GM20000 (cell line): ENCODE data around the gene TMEM89.
A peak's percentile ranks its signal among the peaks of the same experiment; 100 is the strongest.

Experiments used
- DNase-seq: peaks from one replicate; pipeline ENCODE4 v3.0.0; 2012; ENCODE audit warnings: low spot score
- TF ChIP-seq, protein P1 (sequence below): IDR thresholded peaks from 2 replicates; pipeline ENCODE4 v1.5.1; 2012; ENCODE audit warnings: mild to moderate bottlenecking, control low read depth; ENCODE audit errors: extremely low read depth, missing control alignments

The TMEM89 gene

DNA sequence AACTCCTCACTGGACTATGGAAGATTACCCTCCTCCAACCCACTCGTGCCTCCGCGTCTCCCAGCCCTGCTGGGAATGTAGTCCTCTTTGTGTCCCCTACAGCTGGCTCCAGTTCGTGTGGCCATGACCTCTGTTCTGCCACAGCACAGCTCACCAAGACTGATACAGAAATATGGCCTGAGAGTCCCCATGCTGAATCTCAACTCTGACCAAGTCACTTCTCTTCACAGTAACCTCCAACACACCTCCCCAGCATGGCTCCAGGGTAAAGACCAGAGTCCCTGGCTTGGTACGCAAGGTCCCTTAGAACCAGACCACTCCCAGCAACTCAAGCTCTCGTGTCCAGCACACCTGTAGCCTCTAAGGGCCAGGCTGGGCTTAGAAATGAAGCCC, 24.2 kb downstream of the TMEM89 start:
- no peak for DNase-seq
- TF ChIP-seq, protein P1, sequence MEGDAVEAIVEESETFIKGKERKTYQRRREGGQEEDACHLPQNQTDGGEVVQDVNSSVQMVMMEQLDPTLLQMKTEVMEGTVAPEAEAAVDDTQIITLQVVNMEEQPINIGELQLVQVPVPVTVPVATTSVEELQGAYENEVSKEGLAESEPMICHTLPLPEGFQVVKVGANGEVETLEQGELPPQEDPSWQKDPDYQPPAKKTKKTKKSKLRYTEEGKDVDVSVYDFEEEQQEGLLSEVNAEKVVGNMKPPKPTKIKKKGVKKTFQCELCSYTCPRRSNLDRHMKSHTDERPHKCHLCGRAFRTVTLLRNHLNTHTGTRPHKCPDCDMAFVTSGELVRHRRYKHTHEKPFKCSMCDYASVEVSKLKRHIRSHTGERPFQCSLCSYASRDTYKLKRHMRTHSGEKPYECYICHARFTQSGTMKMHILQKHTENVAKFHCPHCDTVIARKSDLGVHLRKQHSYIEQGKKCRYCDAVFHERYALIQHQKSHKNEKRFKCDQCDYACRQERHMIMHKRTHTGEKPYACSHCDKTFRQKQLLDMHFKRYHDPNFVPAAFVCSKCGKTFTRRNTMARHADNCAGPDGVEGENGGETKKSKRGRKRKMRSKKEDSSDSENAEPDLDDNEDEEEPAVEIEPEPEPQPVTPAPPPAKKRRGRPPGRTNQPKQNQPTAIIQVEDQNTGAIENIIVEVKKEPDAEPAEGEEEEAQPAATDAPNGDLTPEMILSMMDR, result no peak

DNA sequence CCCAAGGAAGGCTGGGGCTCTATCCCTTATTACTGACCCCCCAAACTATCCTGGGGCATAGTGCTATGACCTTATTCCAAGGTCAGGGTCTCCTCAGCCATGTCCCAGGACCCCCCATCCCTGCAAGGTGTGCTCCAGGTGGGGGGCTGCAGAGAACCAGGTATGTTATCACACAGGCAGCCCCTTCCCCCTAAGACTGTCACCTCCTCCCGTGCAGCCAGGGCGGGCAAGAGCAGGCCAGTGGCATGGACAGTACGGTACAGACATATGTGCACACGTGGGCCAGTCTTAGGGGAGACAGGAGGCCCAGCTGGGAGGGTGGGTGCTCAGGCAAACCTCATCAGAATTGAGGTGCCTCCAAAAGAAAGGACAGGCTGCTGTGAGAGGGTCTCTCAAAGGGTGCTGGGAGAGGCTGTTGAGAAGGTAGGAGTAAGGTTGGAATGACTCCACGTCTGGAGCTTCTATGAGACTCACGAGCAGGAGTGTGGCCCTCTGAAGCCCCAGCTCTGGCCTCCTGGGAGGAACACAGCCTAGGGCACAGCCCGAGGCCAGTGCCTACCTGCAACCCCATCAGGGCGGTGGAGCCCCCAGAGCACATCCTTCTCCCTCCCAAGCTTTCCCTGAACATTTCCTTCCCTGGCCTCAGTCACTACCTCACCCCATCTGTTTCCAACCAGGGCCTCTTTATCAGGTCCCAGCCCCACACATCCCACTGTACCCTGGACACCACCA, 24.7 kb downstream of the TMEM89 start:
- DNase-seq, result no peak
- TF ChIP-seq, protein P1, result no peak

DNA sequence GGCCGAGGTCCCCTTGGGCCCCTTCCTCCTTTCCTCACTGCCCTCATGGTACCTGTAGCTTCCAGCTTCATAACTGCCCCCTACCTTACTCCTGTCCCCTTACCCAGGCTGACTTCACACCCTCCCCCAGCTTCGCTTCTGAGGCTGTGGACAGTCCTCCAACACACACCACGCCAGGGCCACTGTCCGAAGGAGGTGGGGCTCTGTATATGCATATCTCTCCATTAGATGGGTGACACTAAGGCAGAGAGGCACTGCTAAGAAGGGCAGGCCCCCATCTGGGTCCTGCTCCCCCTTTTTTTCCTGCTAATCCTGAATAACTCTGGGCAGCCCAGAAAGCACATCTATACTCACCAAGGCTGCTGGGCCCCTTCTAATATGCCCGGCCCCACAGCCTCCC, 25.4 kb downstream of the TMEM89 start:
- DNase-seq, result no peak
- TF ChIP-seq, protein P1, result no peak

DNA sequence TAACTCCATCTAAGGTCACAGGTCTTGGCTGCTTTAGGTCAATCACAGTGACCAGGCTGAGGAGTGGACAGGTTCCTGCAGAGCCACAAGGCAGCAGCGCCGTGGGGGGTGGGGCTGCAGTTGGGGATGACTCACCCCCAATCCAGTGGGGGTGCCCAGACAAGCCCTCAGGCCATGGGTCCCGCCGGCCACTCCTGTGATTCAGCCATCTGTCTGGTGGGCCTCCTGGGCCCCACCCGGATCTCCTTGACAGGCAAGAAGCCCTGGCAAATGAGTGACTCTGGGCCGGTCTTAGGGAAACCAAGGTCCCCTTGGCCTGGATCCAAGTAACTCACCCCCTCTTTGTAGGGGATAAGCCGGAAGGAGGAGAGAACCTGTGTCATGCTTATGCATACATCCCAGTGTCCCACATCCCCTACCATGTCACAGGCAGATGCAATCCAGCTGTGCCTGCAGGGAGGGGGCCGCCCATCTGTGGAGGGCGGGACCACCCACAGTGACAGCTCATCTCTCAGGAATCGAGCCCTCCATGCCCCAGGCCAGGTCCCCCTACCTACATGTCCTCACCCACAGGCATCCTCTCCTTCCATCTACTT, 25.9 kb downstream of the TMEM89 start:
- no peak for DNase-seq
- TF ChIP-seq, protein P1, result no peak

DNA sequence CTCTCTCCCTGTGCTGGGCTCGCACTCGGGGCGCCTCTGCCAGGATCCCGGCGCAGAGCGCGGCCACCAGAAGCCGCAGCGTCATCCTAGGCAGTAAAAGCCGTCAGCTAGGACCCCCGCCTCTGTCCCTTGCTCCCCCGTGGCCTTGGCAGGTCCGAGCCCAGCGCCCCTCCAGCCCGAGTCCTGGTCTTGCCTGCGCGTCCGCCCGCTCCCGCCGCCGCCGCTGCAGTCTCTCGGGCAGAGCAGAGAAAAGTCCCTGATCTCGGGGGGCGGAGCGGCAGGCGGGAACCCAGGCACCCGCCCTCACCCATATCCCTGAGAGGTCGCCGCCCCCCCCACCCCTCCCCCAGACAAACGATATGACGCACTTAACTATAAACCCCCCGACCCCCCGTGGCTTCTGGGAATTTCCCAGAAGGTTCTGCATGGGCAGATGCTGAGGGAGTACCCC, 26.5 kb downstream of the TMEM89 start, which contains the start of gene COL7A1:
Gene COL7A1, minus strand, starts transcription at position 255 of the 451 bp plus-strand sequence. Its CDS starts 170 bp downstream, at position 85.
- TF ChIP-seq, protein P1, result no peak
- DNase-seq, result peak; percentile 59

DNA sequence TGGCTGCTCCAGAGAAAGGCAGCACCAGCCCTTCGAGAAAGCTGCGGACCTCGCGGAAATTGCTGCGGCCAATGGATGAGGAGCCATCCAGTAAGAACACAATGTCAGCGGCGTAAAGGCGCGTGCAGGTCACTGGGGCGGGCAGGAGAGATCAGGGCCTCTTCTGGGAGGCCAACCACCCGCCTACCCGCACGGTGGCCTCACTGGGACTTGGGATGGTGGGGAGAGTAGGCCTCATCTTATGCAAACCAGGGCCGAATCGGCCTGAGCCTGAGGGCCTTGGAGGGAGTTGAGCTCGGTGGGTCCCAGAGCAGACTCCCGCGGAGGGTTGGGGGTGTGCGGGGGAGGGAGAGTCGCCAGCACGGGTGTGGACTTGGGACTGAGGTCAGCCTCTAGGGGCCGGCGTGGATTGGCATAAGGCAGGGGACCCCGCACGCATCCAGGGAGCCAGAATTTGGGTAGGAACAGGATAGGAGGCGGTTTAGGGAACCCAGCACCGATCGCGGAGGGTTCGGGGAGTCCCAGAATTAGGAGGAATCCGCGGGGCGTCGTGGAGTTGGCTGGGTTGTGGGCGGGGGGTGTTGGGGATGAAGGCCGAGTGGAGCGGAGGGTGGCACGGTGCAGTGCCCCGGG, 27.0 kb downstream of the TMEM89 start:
- TF ChIP-seq, protein P1, result no peak
- DNase-seq, result no peak

DNA sequence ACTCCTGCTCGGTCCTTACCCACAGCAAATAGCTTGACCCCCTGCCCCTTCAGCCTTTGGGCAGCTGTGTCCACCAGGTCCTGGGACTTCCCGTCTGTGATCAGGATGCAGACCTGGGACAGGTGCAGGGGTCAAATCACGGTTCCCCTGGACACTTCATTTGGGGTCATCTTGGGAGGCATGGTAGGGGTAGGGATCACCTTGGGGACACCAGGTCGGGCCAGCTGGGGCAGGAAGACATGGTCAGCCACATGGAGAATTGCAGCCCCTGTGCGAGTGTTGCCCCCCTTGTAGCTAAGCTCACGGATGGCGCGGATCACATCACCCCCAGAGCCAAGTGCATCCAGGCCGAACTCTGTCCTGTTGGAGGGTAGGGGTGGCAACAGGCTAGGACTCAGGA, 28.2 kb downstream of the TMEM89 start:
- no peak for DNase-seq
- TF ChIP-seq, protein P1, result no peak
